KOPT-K1 (cell line): ENCODE measurements around the gene TENT5C.

Experiments
- H3K27ac ChIP-seq: fragments of 200-600 bp; sonication (generic); 2 replicates; pipeline ENCODE4 v1.5.1; 2016; ENCODE audit warnings: antibody characterized with exemption, mild to moderate bottlenecking, low read depth, low read length; ENCODE audit not compliant: poor library complexity, severe bottlenecking
- H3K36me3 ChIP-seq: fragments of 200-600 bp; sonication (generic); 2 replicates; pipeline ENCODE4 v1.5.1; 2017; ENCODE audit warnings: antibody characterized with exemption, mild to moderate bottlenecking, low read length, moderate library complexity; ENCODE audit not compliant: insufficient read depth
- H3K9me3 ChIP-seq: fragments of 200-600 bp; sonication (generic); 2 replicates; pipeline ENCODE4 v1.5.1; 2017; ENCODE audit warnings: antibody characterized with exemption, low read length, mild to moderate bottlenecking; ENCODE audit not compliant: insufficient read depth, poor library complexity, severe bottlenecking

Gene TENT5C

DNA sequence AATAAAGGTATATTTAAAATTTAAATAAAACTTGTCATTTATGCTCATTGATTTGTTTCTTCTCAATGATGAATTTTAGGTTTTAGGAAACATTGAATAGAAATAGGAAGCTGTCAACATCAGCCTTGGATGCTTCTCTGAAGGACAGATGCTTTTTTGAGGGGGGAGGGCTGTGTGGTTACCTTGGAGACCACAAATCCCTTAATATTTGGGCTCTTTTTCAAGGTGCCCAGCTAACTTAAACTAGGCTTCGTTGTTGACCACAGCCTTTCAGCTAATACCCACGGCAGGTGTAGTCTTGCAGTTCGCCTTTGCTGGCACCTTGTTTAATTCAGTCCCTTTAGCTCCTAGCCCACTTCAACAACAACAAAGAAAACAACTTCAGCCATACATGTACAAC lies 22.5 kb downstream of the TENT5C start:
- Histone ChIP-seq H3K36me3 (no peaks in the 10 kb centered on the region), H3K9me3 (no peaks in the 10 kb centered on the region), H3K27ac (no peak overlapping the region)

DNA sequence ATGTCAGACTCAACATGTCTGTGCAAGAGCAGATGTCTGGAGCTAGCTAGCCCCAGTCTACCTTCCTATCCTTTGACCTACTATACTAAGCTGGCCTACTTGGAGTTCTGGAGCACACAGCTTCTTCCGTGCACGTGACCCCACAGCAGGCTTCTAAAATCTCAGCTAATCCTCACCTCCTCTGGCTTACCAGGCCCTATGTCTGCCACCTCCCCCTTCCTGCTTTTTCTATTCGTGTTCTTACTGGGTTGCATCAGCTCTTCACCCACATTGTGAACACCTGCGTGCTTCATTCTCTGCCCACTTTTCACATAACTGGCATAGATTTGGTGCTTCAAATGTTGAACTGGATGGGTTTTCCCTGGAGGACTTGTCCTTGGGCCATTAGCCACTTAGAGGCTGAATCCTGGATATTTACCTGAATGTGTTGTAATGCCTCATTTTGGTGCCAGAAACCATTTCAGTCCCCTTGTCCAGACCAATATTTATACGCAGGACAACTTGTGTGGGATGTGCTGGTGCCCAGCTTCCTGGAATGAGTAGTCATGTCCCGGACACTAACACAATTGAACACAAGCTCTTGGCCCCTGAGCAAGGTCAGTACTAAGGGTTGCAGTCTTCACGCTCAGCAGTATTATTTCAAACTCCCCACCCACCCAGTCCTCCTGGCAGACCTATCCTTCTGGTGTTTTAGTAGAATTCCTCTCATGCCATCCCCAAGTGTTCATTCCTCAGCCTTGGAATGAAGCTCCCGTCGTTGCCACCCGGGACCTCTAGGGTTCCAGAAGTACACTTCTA lies 24.0 kb downstream of the TENT5C start:
- H3K36me3 ChIP-seq = no peaks in the 10 kb centered on the region
- H3K9me3 ChIP-seq = no peaks in the 10 kb centered on the region
- no peak overlapping the region for H3K27ac ChIP-seq

DNA sequence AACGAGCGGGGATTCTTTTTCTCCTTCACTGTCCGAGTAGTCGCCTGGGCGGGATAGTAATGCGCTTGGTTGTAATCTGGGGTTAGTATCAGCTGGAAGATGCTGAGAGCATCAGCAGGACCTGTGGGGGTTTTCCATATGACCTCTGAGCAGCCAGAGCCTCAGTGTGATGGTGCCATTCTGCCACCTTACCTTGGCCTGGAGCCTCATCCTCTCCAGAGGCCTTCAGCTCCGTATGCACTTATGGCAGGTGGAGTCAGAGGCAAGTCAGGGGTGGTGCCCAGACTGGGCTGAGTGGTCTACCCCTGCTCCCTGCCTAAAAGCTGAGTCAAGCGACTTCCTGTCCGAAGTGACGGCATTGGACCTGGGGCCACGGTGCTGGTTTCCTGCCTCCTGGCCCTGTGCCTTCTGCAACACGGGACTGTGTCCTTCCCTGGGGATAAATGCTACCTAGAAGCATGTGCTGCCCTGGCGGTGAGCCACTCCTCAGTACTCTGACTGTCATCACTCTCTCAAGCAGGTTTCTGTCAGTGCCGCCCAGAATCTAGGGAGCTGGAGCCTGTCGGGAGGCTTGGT lies 24.7 kb downstream of the TENT5C start:
- Histone ChIP-seq H3K27ac (no peak overlapping the region), H3K36me3 (no peaks in the 10 kb centered on the region), H3K9me3 (no peaks in the 10 kb centered on the region)

DNA sequence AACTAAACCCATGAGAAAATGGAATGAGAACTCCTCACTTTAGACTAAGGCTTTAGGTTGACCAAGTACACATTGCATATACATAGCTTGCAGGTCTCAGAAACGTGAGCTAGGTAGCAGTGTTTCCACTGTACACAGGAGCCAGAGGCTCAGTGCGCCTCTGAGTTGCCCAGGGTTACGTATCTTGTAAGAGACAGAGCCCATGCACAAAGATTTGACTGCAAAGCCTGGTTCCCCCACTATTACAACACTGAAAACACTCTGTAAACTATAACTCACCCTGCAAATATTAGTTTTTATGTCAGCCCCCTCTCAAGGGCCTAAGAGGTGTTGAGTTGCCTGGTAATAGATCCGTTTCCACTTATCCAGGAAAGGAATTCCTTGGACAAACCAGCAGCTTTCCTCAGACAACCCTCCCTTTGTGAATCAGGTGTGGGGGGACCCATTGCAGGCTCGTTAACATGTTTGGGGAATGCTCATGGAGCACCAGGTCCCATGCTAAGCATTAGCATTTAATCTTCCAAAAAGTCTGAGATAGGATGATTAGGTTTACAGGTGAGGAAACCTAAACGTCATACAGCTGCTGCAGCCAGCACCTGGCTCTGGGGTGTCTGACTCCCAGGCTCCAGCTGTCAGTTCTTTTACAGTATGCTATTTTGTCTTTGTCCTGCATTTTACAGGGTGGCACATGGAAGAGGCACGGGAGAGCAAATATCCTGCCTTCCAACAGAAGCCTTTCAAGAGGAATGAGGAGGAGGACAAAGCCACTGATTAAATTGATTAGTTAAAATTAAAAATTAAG lies 25.7 kb downstream of the TENT5C start:
- Histone ChIP-seq H3K27ac (no peak overlapping the region), H3K36me3 (no peaks in the 10 kb centered on the region), H3K9me3 (no peaks in the 10 kb centered on the region)

DNA sequence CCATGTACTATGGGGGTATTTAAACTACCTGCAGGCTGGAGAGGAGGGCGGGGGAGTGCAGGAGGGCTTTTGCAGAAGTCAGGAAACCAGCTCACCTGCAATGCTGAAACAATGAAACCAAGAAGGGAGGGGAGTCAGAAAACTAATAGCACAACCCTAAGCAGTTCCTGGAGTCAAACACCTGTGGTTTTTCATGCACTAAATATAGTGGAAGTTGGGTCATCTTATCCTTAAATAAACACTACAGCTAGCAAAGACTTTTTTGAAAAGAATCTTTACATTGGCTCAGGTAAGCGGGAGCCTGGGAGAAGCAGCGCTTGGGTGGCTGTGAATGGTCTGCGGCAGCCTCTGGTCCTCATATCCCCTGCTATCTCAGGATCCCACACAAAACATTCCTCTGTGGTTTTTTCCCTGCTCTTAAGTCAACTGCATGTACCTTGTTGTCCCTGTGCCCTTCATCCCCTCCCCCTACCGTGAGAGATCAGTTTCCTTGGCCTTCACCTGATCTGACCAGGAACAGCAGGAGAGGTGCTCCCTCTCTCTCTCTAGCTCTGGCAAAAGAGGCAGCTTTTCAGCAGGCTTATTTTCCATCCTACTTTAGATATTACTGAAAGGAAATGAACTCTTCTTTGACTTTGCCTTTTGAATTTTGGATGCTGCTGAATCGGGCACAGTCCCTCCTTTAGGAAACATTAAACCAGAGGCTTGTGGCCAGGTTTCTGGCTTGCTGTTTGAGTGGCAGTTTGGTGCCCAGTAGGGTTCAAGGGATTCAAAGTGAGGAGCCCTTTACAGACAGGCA lies 26.6 kb downstream of the TENT5C start:
- H3K9me3 ChIP-seq = no peaks in the 10 kb centered on the region
- H3K36me3 ChIP-seq = no peaks in the 10 kb centered on the region
- no peak overlapping the region for H3K27ac ChIP-seq

DNA sequence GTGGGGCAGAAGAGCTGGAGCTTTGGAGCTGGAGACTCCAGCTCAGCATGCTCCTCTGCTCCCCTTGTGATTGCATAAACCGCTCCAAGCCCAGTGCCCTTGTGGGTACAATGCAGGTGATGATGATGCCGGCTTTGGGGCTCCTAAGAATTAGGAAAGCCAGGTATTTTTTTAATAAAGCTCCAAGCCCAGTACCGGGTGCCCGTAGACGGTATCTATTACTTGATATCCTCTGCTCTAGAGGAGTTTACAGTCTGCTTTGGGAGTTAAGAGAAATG lies 27.2 kb downstream of the TENT5C start:
- Histone ChIP-seq H3K36me3 (no peaks in the 10 kb centered on the region), H3K27ac (no peak overlapping the region), H3K9me3 (no peaks in the 10 kb centered on the region)

DNA sequence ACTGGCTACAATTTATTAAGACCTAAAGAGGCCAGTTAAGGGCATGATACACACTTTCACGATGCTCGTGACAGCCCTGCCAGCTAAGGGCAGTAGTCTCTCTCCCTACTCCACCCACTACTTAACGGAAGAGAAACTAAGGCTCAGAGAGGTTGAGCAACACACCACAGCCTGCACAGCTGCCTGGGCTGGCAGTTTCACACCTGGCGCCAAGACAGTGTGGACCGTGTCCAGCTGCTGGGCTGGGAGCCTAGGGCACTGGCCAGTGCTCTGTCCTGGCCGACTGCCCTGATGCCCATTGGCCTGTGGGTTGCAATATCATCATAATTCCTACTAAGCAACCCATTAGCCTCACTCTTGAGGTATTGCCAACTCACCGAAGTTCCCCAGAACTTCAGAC lies 27.6 kb downstream of the TENT5C start:
- Histone ChIP-seq H3K9me3 (no peaks in the 10 kb centered on the region), H3K36me3 (no peaks in the 10 kb centered on the region), H3K27ac (no peak overlapping the region)

DNA sequence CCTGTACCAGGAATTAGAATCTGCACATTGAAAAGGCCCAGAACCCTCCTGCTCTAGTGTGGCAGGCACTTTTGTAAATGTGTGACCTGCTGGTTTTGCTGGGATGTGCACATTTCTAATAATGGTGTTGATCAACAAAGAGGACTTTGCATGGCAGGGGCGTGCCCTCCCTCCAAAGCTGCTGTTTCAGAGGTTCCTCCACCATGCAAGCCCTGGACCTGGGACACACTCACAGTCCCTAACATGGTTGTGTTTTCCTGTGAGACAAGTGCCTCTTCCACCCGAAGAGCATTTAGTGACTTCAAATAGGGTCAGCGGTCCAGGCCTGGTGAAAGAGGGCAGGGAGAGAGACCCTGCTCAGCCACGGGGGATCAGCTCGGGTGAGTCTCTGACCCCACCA lies 28.1 kb downstream of the TENT5C start:
- Histone ChIP-seq H3K27ac (no peak overlapping the region), H3K36me3 (no peaks in the 10 kb centered on the region), H3K9me3 (no peaks in the 10 kb centered on the region)

DNA sequence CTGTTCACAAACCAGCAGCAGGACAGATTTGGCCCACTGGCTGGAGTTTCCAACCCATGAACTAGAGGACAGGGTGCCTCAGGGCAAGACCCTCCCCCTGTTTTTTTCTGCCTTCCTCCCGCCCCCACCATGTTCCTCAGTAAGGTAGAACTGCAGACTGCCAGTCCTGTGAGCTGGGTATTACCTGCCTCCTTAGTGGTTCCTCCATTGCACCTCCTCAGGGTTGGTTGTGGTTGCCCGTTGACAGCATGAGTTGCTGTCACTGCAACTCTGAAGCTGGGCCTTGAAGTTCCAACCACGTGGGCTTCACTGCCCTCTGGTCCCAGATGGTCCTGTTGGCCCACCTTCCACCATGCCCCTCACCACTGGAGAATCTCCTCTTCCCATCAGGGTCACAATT lies 28.8 kb downstream of the TENT5C start:
- Histone ChIP-seq H3K9me3 (no peaks in the 10 kb centered on the region), H3K27ac (no peak overlapping the region), H3K36me3 (no peaks in the 10 kb centered on the region)

DNA sequence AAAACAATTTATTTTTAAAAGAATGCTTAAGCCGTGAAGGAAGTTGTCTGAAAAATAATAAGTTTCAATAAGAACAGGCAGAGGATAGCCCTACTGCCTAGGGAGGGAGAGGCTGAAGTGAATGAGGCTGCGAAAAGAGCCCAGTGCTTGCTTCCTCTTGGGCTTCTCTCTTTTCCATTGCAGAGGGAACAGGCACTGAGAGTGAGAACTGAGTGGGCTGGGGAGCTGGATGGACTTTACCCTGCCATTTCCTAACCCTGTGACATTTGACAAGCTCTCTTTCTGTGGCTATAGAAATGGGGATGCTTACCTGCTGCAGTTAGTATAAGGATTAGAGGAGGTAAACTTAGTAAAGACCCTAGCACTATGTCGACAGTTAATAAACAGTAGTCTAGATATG lies 30.0 kb downstream of the TENT5C start:
- H3K27ac ChIP-seq = no peak overlapping the region
- H3K9me3 ChIP-seq = no peaks in the 10 kb centered on the region
- H3K36me3 ChIP-seq = no peaks in the 10 kb centered on the region

DNA sequence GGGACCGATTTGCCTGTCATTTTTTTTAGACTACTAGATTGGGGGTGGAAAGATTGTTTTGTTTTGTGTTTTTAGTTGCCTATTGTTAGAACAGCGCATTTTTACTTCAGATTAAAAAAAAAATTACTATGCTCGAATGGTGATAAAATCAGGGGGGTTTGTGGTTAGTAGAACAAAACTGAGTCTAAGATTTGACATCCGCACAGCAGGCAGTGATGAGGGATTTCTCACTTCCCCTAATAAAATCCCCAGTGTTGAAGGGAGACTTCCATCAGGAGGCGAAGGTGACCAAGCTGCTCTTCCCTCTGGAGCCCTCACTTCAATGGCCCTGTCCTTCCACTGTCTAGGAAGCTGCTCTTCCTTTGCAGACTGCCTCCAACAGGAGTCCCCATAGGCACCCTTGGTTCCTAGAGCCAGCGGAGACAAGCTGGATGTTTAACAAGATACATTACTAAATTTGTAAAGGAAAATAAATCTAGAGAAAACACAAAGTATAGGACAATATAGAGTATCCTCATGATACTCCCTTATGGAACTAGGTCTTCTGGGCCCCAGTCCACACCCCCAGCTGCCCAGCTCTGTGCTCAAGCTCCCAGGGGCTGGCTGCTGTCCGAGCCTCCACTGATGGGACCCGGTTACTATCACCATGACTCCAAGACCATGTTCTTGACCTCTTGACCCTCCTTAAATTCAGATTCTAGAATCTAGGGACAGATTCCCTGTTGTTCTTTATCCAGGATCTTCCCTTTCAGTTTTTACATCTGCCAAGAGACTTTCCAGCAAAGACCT lies 31.0 kb downstream of the TENT5C start:
- Histone ChIP-seq H3K36me3 (no peaks in the 10 kb centered on the region), H3K9me3 (no peaks in the 10 kb centered on the region), H3K27ac (no peak overlapping the region)

DNA sequence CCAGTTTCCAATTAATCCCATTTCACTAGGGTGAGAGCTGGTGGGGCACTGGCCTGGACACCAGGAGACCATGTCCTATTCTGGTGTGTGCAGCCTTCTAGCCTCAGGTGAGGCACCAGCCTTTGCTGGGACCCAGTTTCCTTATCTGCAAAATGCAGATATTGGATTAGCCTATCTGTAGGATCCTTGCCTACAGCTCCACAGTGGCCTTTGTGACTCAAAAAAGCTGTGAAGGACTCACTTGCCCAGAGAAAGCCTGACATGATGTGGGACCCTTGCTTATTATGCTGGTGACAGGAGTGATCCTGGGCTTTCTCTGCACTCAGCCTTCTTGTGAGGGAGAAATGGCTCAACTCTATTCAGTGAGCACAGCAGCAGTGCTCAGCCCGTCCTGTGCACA lies 32.3 kb downstream of the TENT5C start:
- Histone ChIP-seq H3K9me3 (no peaks in the 10 kb centered on the region), H3K36me3 (no peaks in the 10 kb centered on the region), H3K27ac (no peak overlapping the region)

DNA sequence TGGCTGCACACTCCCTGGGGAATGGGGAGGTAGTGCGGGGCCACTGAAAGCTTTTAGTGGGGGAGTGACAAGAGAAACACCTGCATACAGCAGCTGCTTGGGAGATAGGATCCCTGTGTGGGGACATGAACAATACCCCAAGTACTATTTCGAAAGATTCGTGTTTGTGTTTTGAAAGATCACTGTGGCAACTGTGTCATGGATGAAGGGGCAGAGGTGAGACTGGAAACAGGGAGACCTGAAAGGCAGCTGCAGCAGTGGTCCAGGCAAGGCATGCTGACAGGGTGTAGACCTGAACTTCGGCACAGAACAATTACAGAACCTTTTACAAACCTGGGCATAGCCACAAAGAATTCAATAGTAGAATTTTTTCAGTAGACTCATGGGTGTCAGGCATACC lies 32.9 kb downstream of the TENT5C start:
- Histone ChIP-seq H3K9me3 (no peaks in the 10 kb centered on the region), H3K27ac (no peak overlapping the region), H3K36me3 (no peaks in the 10 kb centered on the region)

DNA sequence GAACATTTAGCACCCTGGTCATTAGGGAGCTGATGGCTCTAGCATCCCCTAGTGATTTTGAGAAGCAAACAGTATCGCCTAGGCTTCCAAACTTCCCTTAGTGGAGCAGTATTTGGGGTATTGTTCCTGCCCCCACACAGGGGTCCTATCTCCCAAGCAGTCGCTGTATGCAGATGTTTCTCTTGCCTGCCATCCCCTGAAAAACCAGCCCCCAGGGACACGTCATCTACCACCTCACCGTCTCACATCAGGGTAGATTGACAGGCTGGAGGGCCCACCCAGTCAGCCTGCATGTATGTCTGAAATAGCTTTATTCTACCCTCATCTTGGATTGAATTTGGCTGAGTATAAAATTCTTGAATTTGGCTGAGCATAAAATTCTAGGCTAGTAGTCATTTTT lies 33.9 kb downstream of the TENT5C start:
- Histone ChIP-seq H3K27ac (no peak overlapping the region), H3K36me3 (no peaks in the 10 kb centered on the region), H3K9me3 (no peaks in the 10 kb centered on the region)
